GM21515 (cell line): Measurements from ENCODE around the gene NELL2.
"Not testable (repeated sequence)": the region's sequence is repeated elsewhere in the genome, so short reads cannot be mapped to it uniquely, and the experiment has no call there.

Source experiments
- ATAC-seq: cut with Tn5 transposase; IDR thresholded peaks from one replicate; pipeline ENCODE4 v1.9.1; 2021; ENCODE audit not compliant: unreplicated experiment

NELL2 gene

GRCh38 chr12:44697511-44697910, 178.6 kb downstream of the NELL2 start:
- ATAC-seq, result no peak

GRCh38 chr12:44696542-44696941, 179.6 kb downstream of the NELL2 start:
- ATAC-seq, result no peak

GRCh38 chr12:44694017-44694416, 182.1 kb downstream of the NELL2 start:
- no peak for ATAC-seq

GRCh38 chr12:44689587-44689986, 186.5 kb downstream of the NELL2 start:
- ATAC-seq, result no peak

GRCh38 chr12:44686821-44687432, 189.2 kb downstream of the NELL2 start:
- not testable (repeated sequence) for ATAC-seq

- ATAC-seq, result no peak
These were observed 198.4 kb downstream of the NELL2 start for GRCh38 chr12:44677724-44678123.

GRCh38 chr12:44674875-44675274, 201.2 kb downstream of the NELL2 start:
- ATAC-seq, result no peak

- ATAC-seq, result no peak
These were observed 202.3 kb downstream of the NELL2 start for GRCh38 chr12:44673811-44674210.

GRCh38 chr12:44672042-44672441, 204.1 kb downstream of the NELL2 start:
- ATAC-seq, result no peak

- ATAC-seq, result no peak
These were observed 207.7 kb downstream of the NELL2 start for GRCh38 chr12:44668443-44668842.

- ATAC-seq, result no peak
These were observed 208.7 kb downstream of the NELL2 start for GRCh38 chr12:44667461-44667860.

- no peak for ATAC-seq
These were observed 212.8 kb downstream of the NELL2 start for GRCh38 chr12:44663291-44663690.

- no peak for ATAC-seq
These were observed 220.3 kb downstream of the NELL2 start for GRCh38 chr12:44655846-44656245.

- ATAC-seq, result no peak
These were observed 221.2 kb downstream of the NELL2 start for GRCh38 chr12:44654646-44655639.

GRCh38 chr12:44653861-44654527, 222.1 kb downstream of the NELL2 start:
- no peak for ATAC-seq

- no peak for ATAC-seq
These were observed 226.4 kb downstream of the NELL2 start for GRCh38 chr12:44649693-44650092.

GRCh38 chr12:44647917-44648690, 228.0 kb downstream of the NELL2 start:
- no peak for ATAC-seq

- no peak for ATAC-seq
These were observed 235.5 kb downstream of the NELL2 start for GRCh38 chr12:44640427-44641190.

GRCh38 chr12:44637875-44638274, 238.2 kb downstream of the NELL2 start:
- no peak for ATAC-seq

GRCh38 chr12:44628180-44628579, 247.9 kb downstream of the NELL2 start:
- ATAC-seq, result no peak
